GM23338 (cell line): ENCODE data around the gene SMYD3. TPM values are rescaled to one million over a fixed set of nuclear protein-coding genes. Genes with fewer than 3 reads are reported as not detected.

Source experiments
- ATAC-seq: fragments of 200-7000 bp; cut with Tn5 transposase; 3 replicates; pipeline ENCODE4 v1.9.1; 2020
- DNase-seq: peaks from one replicate; pipeline ENCODE4 v3.0.0-alpha.2; 2015; ENCODE audit warnings: low spot score
- H2AFZ ChIP-seq: fragments of 200-600 bp; sonication (generic); 2 replicates; pipeline ENCODE4 v1.8.0; 2016; ENCODE audit warnings: antibody characterized with exemption, mild to moderate bottlenecking, moderate library complexity
- H3F3A ChIP-seq: fragments of 200-600 bp; sonication (generic); replicated peaks from 2 replicates; pipeline ENCODE4 v1.8.0; 2017; ENCODE audit warnings: antibody characterized with exemption, mixed run types, low read depth
- H3K27ac ChIP-seq: fragments of 200-600 bp; sonication (generic); 2 replicates; pipeline ENCODE4 v1.6.1; 2016; ENCODE audit warnings: low read depth
- H3K27me3 ChIP-seq: fragments of 200-600 bp; sonication (generic); 2 replicates; pipeline ENCODE4 v1.8.0; 2016; ENCODE audit warnings: mild to moderate bottlenecking, mixed run types, moderate library complexity; ENCODE audit not compliant: insufficient read depth
- H3K36me3 ChIP-seq: fragments of 200-600 bp; sonication (generic); 2 replicates; pipeline ENCODE4 v1.8.0; 2016; ENCODE audit warnings: mild to moderate bottlenecking; ENCODE audit not compliant: insufficient read depth
- H3K4me1 ChIP-seq: fragments of 200-600 bp; sonication (generic); 2 replicates; pipeline ENCODE4 v1.8.0; 2016; ENCODE audit warnings: mild to moderate bottlenecking, moderate library complexity; ENCODE audit not compliant: insufficient read depth
- H3K4me2 ChIP-seq: fragments of 200-600 bp; sonication (generic); 2 replicates; pipeline ENCODE4 v1.7.1; 2017; ENCODE audit warnings: mixed run types
- H3K4me3 ChIP-seq: fragments of 200-600 bp; sonication (generic); 2 replicates; pipeline ENCODE4 v1.6.1; 2016; ENCODE audit warnings: mixed run types
- H3K79me2 ChIP-seq: fragments of 200-600 bp; sonication (generic); replicated peaks from 2 replicates; pipeline ENCODE4 v1.8.0; 2017; ENCODE audit warnings: mild to moderate bottlenecking; ENCODE audit not compliant: insufficient read depth
- H3K9me2 ChIP-seq: fragments of 200-600 bp; sonication (generic); 2 replicates; pipeline ENCODE4 v1.8.0; 2017; ENCODE audit not compliant: insufficient read depth
- H4K20me1 ChIP-seq: fragments of 200-600 bp; sonication (generic); replicated peaks from 2 replicates; pipeline ENCODE4 v1.8.0; 2017; ENCODE audit warnings: mild to moderate bottlenecking; ENCODE audit not compliant: insufficient read depth
- H3K27ac Mint-ChIP-seq: 2 replicates; pipeline ENCODE4 v1.8.0; 2020; ENCODE audit warnings: inconsistent platforms, mild to moderate bottlenecking, moderate library complexity, mixed read lengths
- H3K27me3 Mint-ChIP-seq: 3 replicates; pipeline ENCODE4 v1.8.0; 2022; ENCODE audit warnings: low read depth, mild to moderate bottlenecking, moderate library complexity, mixed read lengths, inconsistent platforms; ENCODE audit not compliant: insufficient read depth, poor library complexity
- H3K36me3 Mint-ChIP-seq: 3 replicates; pipeline ENCODE4 v1.8.0; 2021; ENCODE audit warnings: low read depth, mild to moderate bottlenecking, inconsistent platforms, moderate library complexity, mixed read lengths
- H3K4me1 Mint-ChIP-seq: 3 replicates; pipeline ENCODE4 v1.8.0; 2020; ENCODE audit warnings: mild to moderate bottlenecking, inconsistent platforms, mixed read lengths
- H3K4me3 Mint-ChIP-seq: 3 replicates; pipeline ENCODE4 v1.8.0; 2021; ENCODE audit warnings: moderate library complexity, mild to moderate bottlenecking, inconsistent platforms, mixed read lengths
- H3K9me3 Mint-ChIP-seq: 3 replicates; pipeline ENCODE4 v1.8.0; 2020; ENCODE audit warnings: moderate library complexity, mild to moderate bottlenecking, inconsistent platforms, mixed read lengths
- CTCF ChIP-seq, 2 experiments: fragments of 200-600 bp in 1 of 2; sonication (generic) in 1 of 2; conservative IDR thresholded peaks; 2 replicates each; pipeline versions ENCODE4 v1.5.1 to v1.6.1; 2016 to 2017; ENCODE audit warnings: antibody characterized with exemption in 2 of 2, low read depth in 2 of 2, mild to moderate bottlenecking in 2 of 2, moderate library complexity in 1 of 2
- JUNB ChIP-seq: IDR thresholded peaks from one replicate; pipeline ENCODE4 v1.6.1; 2016; ENCODE audit warnings: antibody characterized with exemption; ENCODE audit not compliant: unreplicated experiment
- NANOG ChIP-seq: IDR thresholded peaks from 2 replicates; pipeline ENCODE4 v1.6.1; 2016; ENCODE audit warnings: antibody characterized with exemption, borderline replicate concordance
- POLR2AphosphoS5 ChIP-seq: IDR thresholded peaks from 2 replicates; pipeline ENCODE4 v1.6.1; 2016; ENCODE audit warnings: antibody characterized with exemption, low read depth
- STAT1 ChIP-seq: IDR thresholded peaks from one replicate; pipeline ENCODE4 v1.6.1; 2016; ENCODE audit warnings: antibody characterized with exemption; ENCODE audit not compliant: unreplicated experiment
- ZNF114 ChIP-seq: fragments of 250-450 bp; sonication (Bioruptor Pico); IDR thresholded peaks from 2 replicates; pipeline ENCODE4 v1.5.0; 2020; ENCODE audit warnings: mild to moderate bottlenecking, moderate library complexity
- ZNF331 ChIP-seq: fragments of 250-450 bp; sonication (Bioruptor Pico); IDR thresholded peaks from 2 replicates; pipeline ENCODE4 v1.5.0; 2020; ENCODE audit warnings: low read depth, mild to moderate bottlenecking, moderate library complexity
- polyA plus RNA-seq: library from polyadenylated mRNA; unstranded; fragments of >200 nt; fragmentation: Nextera tagmentation; extraction: Ambion mirVana; gene quantifications from 2 replicates; pipeline ENCODE4 v1.2.1, GENCODE V29; 2016
- total RNA-seq: library from RNA; depleted of rRNA; stranded (reverse); fragments of >200 nt; shearing (Covaris generic); gene quantifications from 2 replicates; pipeline ENCODE4 v1.2.3, GENCODE V29; 2014
- TF ChIP-seq, protein P1 (sequence below): IDR thresholded peaks from 2 replicates; pipeline ENCODE4 v1.6.1; 2016; ENCODE audit warnings: antibody characterized with exemption
- TF ChIP-seq, protein P2 (sequence below): fragments of 250-450 bp; sonication (Bioruptor Pico); IDR thresholded peaks from 2 replicates; pipeline ENCODE4 v1.5.0; 2020; ENCODE audit warnings: mild to moderate bottlenecking, moderate library complexity

SMYD3 gene
- total and polyA plus RNA-seq, 2 experiments from 2014 or later = 31.8 to 34.4 TPM

- Mint-ChIP-seq H3K4me3 (no peak overlapping the region), H3K27ac (no peak overlapping the region), H3K27me3 (no peaks in the 10 kb centered on the region), H3K4me1 (no peaks in the 10 kb centered on the region), H3K9me3 (no peaks in the 10 kb centered on the region), H3K36me3 (no peaks in the 10 kb centered on the region)
- no peak overlapping the region for H3K4me2 ChIP-seq
- no peaks in the 10 kb centered on the region for H3K27me3 ChIP-seq
- no peaks in the 10 kb centered on the region for H3F3A ChIP-seq
- no peaks in the 10 kb centered on the region for H4K20me1 ChIP-seq
- no peak for DNase-seq
- H3K36me3 ChIP-seq = no peaks in the 10 kb centered on the region
- no peaks in the 10 kb centered on the region for H3K79me2 ChIP-seq
- H3K27ac ChIP-seq = no peak overlapping the region
- no peaks in the 10 kb centered on the region; the same call in 1 of the 2 replicates for H3K9me2 ChIP-seq
- TF ChIP-seq JUNB = no peak
- ATAC-seq = no peak
- no peaks in the 10 kb centered on the region for H3K4me1 ChIP-seq
- no peak overlapping the region for H2AFZ ChIP-seq
- H3K4me3 ChIP-seq = no peak overlapping the region
Measured at GRCh38 chr1:245872475-245872874, 634.6 kb downstream of the SMYD3 start.

- H3K36me3 ChIP-seq = no peaks in the 10 kb centered on the region
- H3K4me2 ChIP-seq = no peak overlapping the region
- no peak overlapping the region for H3K27ac ChIP-seq
- H4K20me1 ChIP-seq = no peaks in the 10 kb centered on the region
- no peaks in the 10 kb centered on the region for H3K27me3 ChIP-seq
- no peaks in the 10 kb centered on the region for H3K27me3 Mint-ChIP-seq
- ATAC-seq (no peak), DNase-seq (no peak)
- no peak for TF ChIP-seq POLR2AphosphoS5
- TF ChIP-seq STAT1 = no peak
- no peak for TF ChIP-seq CTCF (conservative IDR thresholded peaks at IDR 0.05; ENCODE audit: low read depth in 2 of 2)
- no peaks in the 10 kb centered on the region for H3K79me2 ChIP-seq
- H2AFZ ChIP-seq = no peak overlapping the region
- no peaks in the 10 kb centered on the region; the same call in 1 of the 2 replicates for H3K9me2 ChIP-seq
- no peak overlapping the region for H3K4me3 ChIP-seq
- no peaks in the 10 kb centered on the region for H3K36me3 Mint-ChIP-seq
- no peak overlapping the region for H3K27ac Mint-ChIP-seq
- no peaks in the 10 kb centered on the region for H3K4me1 Mint-ChIP-seq
- H3K4me1 ChIP-seq = no peaks in the 10 kb centered on the region
- no peak overlapping the region for H3K4me3 Mint-ChIP-seq
- no peaks in the 10 kb centered on the region for H3K9me3 Mint-ChIP-seq
- no peaks in the 10 kb centered on the region for H3F3A ChIP-seq
Measured at GRCh38 chr1:245871915-245872314, 635.2 kb downstream of the SMYD3 start.

DNA sequence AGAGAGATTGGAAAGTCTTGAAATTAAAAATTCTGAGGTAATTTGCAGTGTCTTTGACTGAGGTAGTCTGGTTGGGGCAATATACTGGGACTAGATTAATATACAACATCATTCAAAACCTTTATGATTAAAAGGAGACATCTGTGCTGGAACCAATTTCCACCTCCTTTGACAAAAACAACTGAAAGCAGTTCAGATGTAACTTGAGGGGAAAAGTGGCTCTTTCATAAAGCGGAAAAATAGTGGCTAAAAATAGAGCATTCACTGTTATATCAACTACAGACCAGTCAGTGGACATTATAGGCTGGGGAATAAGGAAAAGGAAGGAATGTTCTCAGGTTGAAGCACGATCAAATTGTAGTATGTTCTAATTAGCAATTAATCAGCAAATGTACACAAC lies 635.9 kb downstream of the SMYD3 start:
- Histone ChIP-seq H3F3A (no peaks in the 10 kb centered on the region), H3K79me2 (no peaks in the 10 kb centered on the region), H3K36me3 (no peaks in the 10 kb centered on the region), H3K27ac (no peak overlapping the region), H4K20me1 (no peaks in the 10 kb centered on the region), H3K4me2 (no peak overlapping the region), H3K4me3 (no peak overlapping the region), H2AFZ (no peak overlapping the region), H3K4me1 (no peaks in the 10 kb centered on the region), H3K9me2 (no peaks in the 10 kb centered on the region; the same call in 1 of the 2 replicates), H3K27me3 (no peaks in the 10 kb centered on the region)
- Mint-ChIP-seq H3K9me3 (no peaks in the 10 kb centered on the region), H3K36me3 (no peaks in the 10 kb centered on the region), H3K27me3 (no peaks in the 10 kb centered on the region), H3K27ac (no peak overlapping the region; the same call in 1 of the 2 replicates), H3K4me3 (no peak overlapping the region), H3K4me1 (no peaks in the 10 kb centered on the region)
- DNase-seq (no peak), ATAC-seq (no peak)
- no peak for TF ChIP-seq POLR2AphosphoS5
- TF ChIP-seq JUNB = no peak
- TF ChIP-seq ZNF331 (CRISPR knock-in tag) = no peak
- TF ChIP-seq, protein P1, sequence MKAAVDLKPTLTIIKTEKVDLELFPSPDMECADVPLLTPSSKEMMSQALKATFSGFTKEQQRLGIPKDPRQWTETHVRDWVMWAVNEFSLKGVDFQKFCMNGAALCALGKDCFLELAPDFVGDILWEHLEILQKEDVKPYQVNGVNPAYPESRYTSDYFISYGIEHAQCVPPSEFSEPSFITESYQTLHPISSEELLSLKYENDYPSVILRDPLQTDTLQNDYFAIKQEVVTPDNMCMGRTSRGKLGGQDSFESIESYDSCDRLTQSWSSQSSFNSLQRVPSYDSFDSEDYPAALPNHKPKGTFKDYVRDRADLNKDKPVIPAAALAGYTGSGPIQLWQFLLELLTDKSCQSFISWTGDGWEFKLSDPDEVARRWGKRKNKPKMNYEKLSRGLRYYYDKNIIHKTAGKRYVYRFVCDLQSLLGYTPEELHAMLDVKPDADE = no peak
- no peak for TF ChIP-seq ZNF114
- no peak for TF ChIP-seq STAT1
- TF ChIP-seq, protein P2, sequence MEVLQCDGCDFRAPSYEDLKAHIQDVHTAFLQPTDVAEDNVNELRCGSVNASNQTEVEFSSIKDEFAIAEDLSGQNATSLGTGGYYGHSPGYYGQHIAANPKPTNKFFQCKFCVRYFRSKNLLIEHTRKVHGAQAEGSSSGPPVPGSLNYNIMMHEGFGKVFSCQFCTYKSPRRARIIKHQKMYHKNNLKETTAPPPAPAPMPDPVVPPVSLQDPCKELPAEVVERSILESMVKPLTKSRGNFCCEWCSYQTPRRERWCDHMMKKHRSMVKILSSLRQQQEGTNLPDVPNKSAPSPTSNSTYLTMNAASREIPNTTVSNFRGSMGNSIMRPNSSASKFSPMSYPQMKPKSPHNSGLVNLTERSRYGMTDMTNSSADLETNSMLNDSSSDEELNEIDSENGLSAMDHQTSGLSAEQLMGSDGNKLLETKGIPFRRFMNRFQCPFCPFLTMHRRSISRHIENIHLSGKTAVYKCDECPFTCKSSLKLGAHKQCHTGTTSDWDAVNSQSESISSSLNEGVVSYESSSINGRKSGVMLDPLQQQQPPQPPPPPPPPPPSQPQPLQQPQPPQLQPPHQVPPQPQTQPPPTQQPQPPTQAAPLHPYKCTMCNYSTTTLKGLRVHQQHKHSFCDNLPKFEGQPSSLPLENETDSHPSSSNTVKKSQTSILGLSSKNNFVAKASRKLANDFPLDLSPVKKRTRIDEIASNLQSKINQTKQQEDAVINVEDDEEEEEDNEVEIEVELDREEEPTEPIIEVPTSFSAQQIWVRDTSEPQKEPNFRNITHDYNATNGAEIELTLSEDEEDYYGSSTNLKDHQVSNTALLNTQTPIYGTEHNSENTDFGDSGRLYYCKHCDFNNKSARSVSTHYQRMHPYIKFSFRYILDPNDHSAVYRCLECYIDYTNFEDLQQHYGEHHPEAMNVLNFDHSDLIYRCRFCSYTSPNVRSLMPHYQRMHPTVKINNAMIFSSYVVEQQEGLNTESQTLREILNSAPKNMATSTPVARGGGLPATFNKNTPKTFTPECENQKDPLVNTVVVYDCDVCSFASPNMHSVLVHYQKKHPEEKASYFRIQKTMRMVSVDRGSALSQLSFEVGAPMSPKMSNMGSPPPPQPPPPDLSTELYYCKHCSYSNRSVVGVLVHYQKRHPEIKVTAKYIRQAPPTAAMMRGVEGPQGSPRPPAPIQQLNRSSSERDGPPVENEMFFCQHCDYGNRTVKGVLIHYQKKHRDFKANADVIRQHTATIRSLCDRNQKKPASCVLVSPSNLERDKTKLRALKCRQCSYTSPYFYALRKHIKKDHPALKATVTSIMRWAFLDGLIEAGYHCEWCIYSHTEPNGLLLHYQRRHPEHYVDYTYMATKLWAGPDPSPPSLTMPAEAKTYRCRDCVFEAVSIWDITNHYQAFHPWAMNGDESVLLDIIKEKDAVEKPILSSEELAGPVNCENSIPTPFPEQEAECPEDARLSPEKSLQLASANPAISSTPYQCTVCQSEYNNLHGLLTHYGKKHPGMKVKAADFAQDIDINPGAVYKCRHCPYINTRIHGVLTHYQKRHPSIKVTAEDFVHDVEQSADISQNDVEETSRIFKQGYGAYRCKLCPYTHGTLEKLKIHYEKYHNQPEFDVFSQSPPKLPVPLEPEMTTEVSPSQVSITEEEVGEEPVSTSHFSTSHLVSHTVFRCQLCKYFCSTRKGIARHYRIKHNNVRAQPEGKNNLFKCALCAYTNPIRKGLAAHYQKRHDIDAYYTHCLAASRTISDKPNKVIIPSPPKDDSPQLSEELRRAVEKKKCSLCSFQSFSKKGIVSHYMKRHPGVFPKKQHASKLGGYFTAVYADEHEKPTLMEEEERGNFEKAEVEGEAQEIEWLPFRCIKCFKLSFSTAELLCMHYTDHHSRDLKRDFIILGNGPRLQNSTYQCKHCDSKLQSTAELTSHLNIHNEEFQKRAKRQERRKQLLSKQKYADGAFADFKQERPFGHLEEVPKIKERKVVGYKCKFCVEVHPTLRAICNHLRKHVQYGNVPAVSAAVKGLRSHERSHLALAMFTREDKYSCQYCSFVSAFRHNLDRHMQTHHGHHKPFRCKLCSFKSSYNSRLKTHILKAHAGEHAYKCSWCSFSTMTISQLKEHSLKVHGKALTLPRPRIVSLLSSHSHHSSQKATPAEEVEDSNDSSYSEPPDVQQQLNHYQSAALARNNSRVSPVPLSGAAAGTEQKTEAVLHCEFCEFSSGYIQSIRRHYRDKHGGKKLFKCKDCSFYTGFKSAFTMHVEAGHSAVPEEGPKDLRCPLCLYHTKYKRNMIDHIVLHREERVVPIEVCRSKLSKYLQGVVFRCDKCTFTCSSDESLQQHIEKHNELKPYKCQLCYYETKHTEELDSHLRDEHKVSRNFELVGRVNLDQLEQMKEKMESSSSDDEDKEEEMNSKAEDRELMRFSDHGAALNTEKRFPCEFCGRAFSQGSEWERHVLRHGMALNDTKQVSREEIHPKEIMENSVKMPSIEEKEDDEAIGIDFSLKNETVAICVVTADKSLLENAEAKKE (CRISPR knock-in tag) = no peak
- TF ChIP-seq NANOG = no peak
